Measurements from ENCODE around the gene MEIS1. TPM values are rescaled to one million over a fixed set of nuclear protein-coding genes. Genes with fewer than 3 reads are reported as not detected.

The MEIS1 gene
- polyA plus RNA-seq, 1 donor (not counting 4 experiments of a cell fraction or from before 2014, with no cell fraction given), result 3.1 TPM

GRCh38 chr2:66470199-66470598 is 35.3 kb downstream of the MEIS1 start:
- no peak for TF ChIP-seq EZH2 (IDR thresholded peaks at IDR 0.05; ENCODE audit: low read length)
- no peak for TF ChIP-seq CTCF (optimal IDR thresholded peaks at IDR 0.05 in 1 of 3, IDR thresholded peaks at IDR 0.05 in 1 of 3, conservative IDR thresholded peaks at IDR 0.05 in 1 of 3; ENCODE audit: extremely low read depth in 1 of 3, insufficient read depth in 2 of 3, low read length in 3 of 3)
- Histone ChIP-seq H3K4me3 (ENCODE audit: control insufficient read depth in 2 of 3, extremely low read depth in 1 of 3, insufficient read depth in 2 of 3, low read depth in 1 of 3, low read length in 3 of 3) (no peak overlapping the region), H3K4me2 (ENCODE audit: control insufficient read depth, extremely low read depth, insufficient read depth, low read depth, low read length) (no peak overlapping the region), H3K27me3 (ENCODE audit: control insufficient read depth, extremely low read depth, insufficient read depth, low read length) (no peaks in the 10 kb centered on the region), H3K27ac (ENCODE audit: control insufficient read depth, insufficient read depth, low read length) (no peak overlapping the region), H3K79me2 (ENCODE audit: control insufficient read depth, insufficient read depth, low read length) (no peaks in the 10 kb centered on the region), H3K9me3 (ENCODE audit: control insufficient read depth, low read depth, low read length) (no peaks in the 10 kb centered on the region), H4K20me1 (ENCODE audit: control insufficient read depth, extremely low read depth, insufficient read depth, low read length) (no peaks in the 10 kb centered on the region), H3K9ac (ENCODE audit: control insufficient read depth, extremely low read depth, insufficient read depth, low read length) (no peak overlapping the region), H2AFZ (ENCODE audit: control insufficient read depth, low read length) (no peak overlapping the region), H3K4me1 (ENCODE audit: control insufficient read depth, extremely low read depth, insufficient read depth, low read length) (no peaks in the 10 kb centered on the region), H3K36me3 (ENCODE audit: control insufficient read depth in 2 of 2, extremely low read depth in 1 of 2, insufficient read depth in 2 of 2, low read length in 2 of 2) (no peaks in the 10 kb centered on the region), H3K9me1 (ENCODE audit: control insufficient read depth, extremely low read depth, insufficient read depth, low read length) (no peaks in the 10 kb centered on the region)
- no peak for FAIRE-seq
- no peak for DNase-seq (ENCODE audit: low read depth, low spot score)
- dilution Hi-C loops (cut with MboI; ENCODE audit: extremely low pct_ligation_motif_present, low sequenced_read_pairs), result no loop called here

GRCh38 chr2:66472225-66472843 is 37.4 kb downstream of the MEIS1 start:
- H4K20me1 ChIP-seq (ENCODE audit: control insufficient read depth, extremely low read depth, insufficient read depth, low read length), result no peaks in the 10 kb centered on the region
- H3K36me3 ChIP-seq (ENCODE audit: control insufficient read depth in 2 of 2, extremely low read depth in 1 of 2, insufficient read depth in 2 of 2, low read length in 2 of 2), result no peaks in the 10 kb centered on the region
- H2AFZ ChIP-seq (ENCODE audit: control insufficient read depth, low read length), result no peak overlapping the region
- H3K9ac ChIP-seq (ENCODE audit: control insufficient read depth, extremely low read depth, insufficient read depth, low read length), result no peak overlapping the region
- FAIRE-seq, result no peak
- no peak overlapping the region for H3K27ac ChIP-seq (ENCODE audit: control insufficient read depth, insufficient read depth, low read length)
- no peaks in the 10 kb centered on the region for H3K27me3 ChIP-seq (ENCODE audit: control insufficient read depth, extremely low read depth, insufficient read depth, low read length)
- no peaks in the 10 kb centered on the region for H3K4me1 ChIP-seq (ENCODE audit: control insufficient read depth, extremely low read depth, insufficient read depth, low read length)
- TF ChIP-seq CTCF (optimal IDR thresholded peaks at IDR 0.05 in 1 of 3, IDR thresholded peaks at IDR 0.05 in 1 of 3, conservative IDR thresholded peaks at IDR 0.05 in 1 of 3; ENCODE audit: extremely low read depth in 1 of 3, insufficient read depth in 2 of 3, low read length in 3 of 3) (no peak), EZH2 (IDR thresholded peaks at IDR 0.05; ENCODE audit: low read length) (no peak)
- no peaks in the 10 kb centered on the region for H3K9me1 ChIP-seq (ENCODE audit: control insufficient read depth, extremely low read depth, insufficient read depth, low read length)
- H3K9me3 ChIP-seq (ENCODE audit: control insufficient read depth, low read depth, low read length), result no peaks in the 10 kb centered on the region
- H3K4me3 ChIP-seq (ENCODE audit: control insufficient read depth in 2 of 3, extremely low read depth in 1 of 3, insufficient read depth in 2 of 3, low read depth in 1 of 3, low read length in 3 of 3), result no peak overlapping the region
- no peak overlapping the region for H3K4me2 ChIP-seq (ENCODE audit: control insufficient read depth, extremely low read depth, insufficient read depth, low read depth, low read length)
- no peaks in the 10 kb centered on the region for H3K79me2 ChIP-seq (ENCODE audit: control insufficient read depth, insufficient read depth, low read length)
- DNase-seq (ENCODE audit: low read depth, low spot score), result no peak
- dilution Hi-C loops (cut with MboI; ENCODE audit: extremely low pct_ligation_motif_present, low sequenced_read_pairs), result no loop called here

Measured in keratinocyte (primary cell).